NT2/D1 (cell line): ENCODE data around the gene INHBE.
"Not testable (repeated sequence)": the region's sequence is repeated elsewhere in the genome, so short reads cannot be mapped to it uniquely, and the experiment has no call there.

Experiments used
- DNase-seq: peaks from one replicate; pipeline ENCODE4 v3.0.0-alpha.2; 2011; ENCODE audit warnings: low read depth, low spot score
- H3K27me3 ChIP-seq: 2 replicates; pipeline ENCODE4 v1.6.0; 2011; ENCODE audit warnings: mild to moderate bottlenecking; ENCODE audit not compliant: insufficient read length, insufficient read depth
- H3K36me3 ChIP-seq: 2 replicates; pipeline ENCODE4 v1.6.1; 2011; ENCODE audit warnings: mild to moderate bottlenecking, low read length, mixed read lengths; ENCODE audit not compliant: insufficient read depth, insufficient read length
- H3K4me1 ChIP-seq: 2 replicates; pipeline ENCODE4 v1.5.1; 2011; ENCODE audit not compliant: insufficient read depth, insufficient read length
- H3K4me3 ChIP-seq: 2 replicates; pipeline ENCODE4 v1.5.1; 2011; ENCODE audit warnings: low read depth; ENCODE audit not compliant: insufficient read length
- H3K9ac ChIP-seq: 2 replicates; pipeline ENCODE4 v1.6.0; 2011; ENCODE audit warnings: low read depth; ENCODE audit not compliant: insufficient read length
- H3K9me3 ChIP-seq: 2 replicates; pipeline ENCODE4 v1.5.1; 2011; ENCODE audit warnings: mild to moderate bottlenecking, low read length; ENCODE audit not compliant: insufficient read depth
- SUZ12 ChIP-seq: IDR thresholded peaks from 2 replicates; pipeline ENCODE4 v1.6.1; 2011; ENCODE audit not compliant: insufficient read length, insufficient read depth; ENCODE audit errors: extremely low read depth
- YY1 ChIP-seq: IDR thresholded peaks from 2 replicates; pipeline ENCODE4 v1.6.1; 2011; ENCODE audit not compliant: insufficient read length, insufficient read depth
- ZNF274 ChIP-seq: IDR thresholded peaks from 2 replicates; pipeline ENCODE4 v1.6.1; 2011; ENCODE audit warnings: mild to moderate bottlenecking, low read depth, low read length

The INHBE gene

DNA sequence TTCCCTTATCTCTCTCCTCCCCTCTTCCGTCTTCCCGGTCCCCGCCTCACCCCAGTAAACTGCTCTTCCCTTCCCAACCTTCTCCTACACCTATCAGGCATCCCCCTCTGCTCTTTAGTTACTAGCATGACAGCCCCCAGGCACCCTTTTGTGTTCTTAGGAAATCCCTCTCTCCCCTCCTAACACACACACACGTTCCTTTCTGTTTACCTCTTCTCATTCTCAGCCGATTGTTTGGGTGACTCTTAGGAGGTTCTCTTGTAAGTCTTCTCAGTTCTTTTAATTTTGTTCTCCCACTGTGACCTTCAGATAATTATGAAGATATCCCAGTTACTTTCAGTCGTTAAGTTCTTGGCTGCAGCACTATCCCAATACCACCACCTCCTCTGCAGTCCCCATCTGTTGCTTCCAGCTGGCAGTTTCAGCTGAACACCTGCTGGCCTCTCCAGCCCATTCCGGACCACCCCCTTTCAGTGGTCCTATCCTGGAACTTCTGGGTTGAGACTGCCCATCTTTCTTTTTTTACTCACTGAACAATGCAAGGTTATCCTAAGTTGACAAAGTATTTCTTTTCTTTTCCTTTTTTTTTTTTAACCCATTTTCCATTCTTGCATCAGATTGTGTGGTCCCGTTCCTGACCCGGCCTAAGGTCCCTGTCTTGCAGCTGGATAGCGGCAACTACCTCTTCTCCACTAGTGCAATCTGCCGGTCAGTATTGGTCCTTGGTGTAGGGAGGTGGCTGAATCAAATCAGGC, 33.5 kb downstream of the INHBE start:
- Histone ChIP-seq H3K27me3 (no peaks in the 10 kb centered on the region), H3K4me1 (peaks cover 9% of the 10 kb centered on the region), H3K36me3 (peaks cover 45% of the 10 kb centered on the region), H3K9me3 (no peaks in the 10 kb centered on the region; the same call in 1 of the 2 replicates), H3K9ac (peak overlapping the region; percentile 99), H3K4me3 (peak overlapping the region; percentile 98)
- DNase-seq: no peak
- no peak for TF ChIP-seq YY1
- no peak for TF ChIP-seq SUZ12
- no peak for TF ChIP-seq ZNF274

DNA sequence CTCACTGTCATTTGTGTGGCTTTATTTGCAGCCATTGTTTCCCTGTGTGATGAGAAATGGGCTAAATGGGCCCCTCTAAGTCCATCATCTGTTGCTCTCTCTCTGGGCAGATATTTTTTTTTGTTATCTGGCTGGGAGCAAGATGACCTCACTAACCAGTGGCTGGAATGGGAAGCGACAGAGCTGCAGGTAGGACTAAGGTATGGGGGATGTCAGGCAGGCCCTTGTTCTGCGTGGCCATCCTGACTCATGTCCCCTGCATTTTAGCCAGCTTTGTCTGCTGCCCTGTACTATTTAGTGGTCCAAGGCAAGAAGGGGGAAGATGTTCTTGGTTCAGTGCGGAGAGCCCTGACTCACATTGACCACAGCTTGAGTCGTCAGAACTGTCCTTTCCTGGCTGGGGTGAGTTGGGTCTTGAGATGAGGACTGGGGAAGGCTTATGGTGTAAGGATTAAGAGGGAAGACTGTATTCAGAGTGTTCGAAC, 34.1 kb downstream of the INHBE start:
- Histone ChIP-seq H3K9me3 (no peaks in the 10 kb centered on the region; the same call in 1 of the 2 replicates), H3K4me1 (peaks cover 9% of the 10 kb centered on the region), H3K9ac (peak overlapping the region; percentile 99), H3K36me3 (peaks cover 47% of the 10 kb centered on the region), H3K4me3 (peak overlapping the region; percentile 98), H3K27me3 (no peaks in the 10 kb centered on the region)
- DNase-seq: no peak
- TF ChIP-seq ZNF274 (no peak), SUZ12 (no peak), YY1 (no peak)

DNA sequence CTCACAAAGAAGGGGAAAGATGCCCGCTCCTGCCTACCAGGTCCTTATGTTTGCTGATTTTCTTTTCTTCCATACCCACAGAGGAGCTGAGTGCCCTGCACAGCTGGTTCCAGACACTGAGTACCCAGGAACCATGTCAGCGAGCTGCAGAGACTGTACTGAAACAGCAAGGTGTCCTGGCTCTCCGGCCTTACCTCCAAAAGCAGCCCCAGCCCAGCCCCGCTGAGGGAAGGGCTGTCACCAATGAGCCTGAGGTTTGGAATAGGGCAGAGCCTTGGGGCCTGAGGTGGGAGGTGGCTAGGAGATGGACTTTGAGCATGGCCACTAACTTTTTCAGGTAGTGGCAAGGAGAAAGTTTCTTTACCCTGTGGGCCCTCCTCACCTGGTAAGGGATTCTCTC, 35.0 kb downstream of the INHBE start:
- peaks cover 50% of the 10 kb centered on the region for H3K36me3 ChIP-seq
- H3K9ac ChIP-seq: peak overlapping the region; percentile 44
- H3K4me1 ChIP-seq: peaks cover 9% of the 10 kb centered on the region
- no peaks in the 10 kb centered on the region; the same call in 1 of the 2 replicates for H3K9me3 ChIP-seq
- no peak for TF ChIP-seq ZNF274
- no peak for TF ChIP-seq SUZ12
- TF ChIP-seq YY1: no peak
- H3K4me3 ChIP-seq: no peak overlapping the region
- no peaks in the 10 kb centered on the region for H3K27me3 ChIP-seq
- no peak for DNase-seq

DNA sequence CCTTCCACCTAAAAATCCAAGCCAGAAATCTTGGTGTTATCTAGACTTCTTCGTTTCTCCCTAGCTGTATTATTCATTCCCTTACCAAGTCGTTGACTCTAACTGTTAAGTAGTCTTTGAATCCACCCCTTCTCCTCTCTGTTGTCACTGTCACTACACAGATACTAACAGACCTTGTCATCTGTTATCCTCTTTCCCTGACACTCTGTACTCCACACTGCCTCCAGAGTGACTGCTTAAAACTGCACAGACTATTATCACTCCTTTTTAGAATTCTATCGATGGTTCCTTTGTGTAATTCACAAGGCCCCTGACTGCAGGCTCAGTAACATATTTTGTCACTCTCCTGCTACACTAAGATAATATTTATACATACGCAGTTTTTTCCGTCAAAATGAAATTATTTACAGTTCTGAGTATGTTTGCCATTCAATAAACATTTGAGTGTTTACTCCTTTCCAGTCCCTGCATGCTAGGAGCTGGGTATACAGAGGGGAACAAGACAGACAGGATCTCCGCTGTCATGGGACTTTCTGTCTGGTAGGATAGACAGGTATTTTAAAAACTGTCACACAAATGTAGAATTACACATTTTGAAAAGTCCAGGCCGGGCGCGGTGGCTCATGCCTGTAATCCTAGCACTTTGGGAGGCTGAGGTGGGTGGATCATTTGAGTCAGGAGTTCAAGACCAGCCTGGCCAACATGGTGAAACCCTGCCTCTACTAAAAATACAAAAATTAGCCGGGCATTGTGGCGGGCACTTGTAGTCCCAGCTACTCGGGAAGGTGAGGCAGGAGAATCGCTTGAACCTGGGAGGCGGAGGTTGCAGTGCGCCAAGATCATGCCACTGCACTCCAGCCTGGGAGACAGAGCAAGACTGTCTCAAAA, 36.5 kb downstream of the INHBE start:
- Histone ChIP-seq H3K9ac (no peak overlapping the region), H3K36me3 (peaks cover 61% of the 10 kb centered on the region), H3K9me3 (no peaks in the 10 kb centered on the region; the same call in 1 of the 2 replicates), H3K4me3 (no peak overlapping the region), H3K27me3 (no peaks in the 10 kb centered on the region), H3K4me1 (peaks cover 9% of the 10 kb centered on the region)
- DNase-seq: no peak
- TF ChIP-seq ZNF274 (no peak), YY1 (no peak)

GRCh38 chr12:57495051-57495701, 40.1 kb downstream of the INHBE start:
- peaks cover 73% of the 10 kb centered on the region for H3K36me3 ChIP-seq
- not testable (repeated sequence) for DNase-seq

GRCh38 chr12:57496822-57497221, 41.7 kb downstream of the INHBE start:
- DNase-seq: no peak
- TF ChIP-seq YY1 (no peak), ZNF274 (no peak), SUZ12 (no peak)
- Histone ChIP-seq H3K4me1 (no peaks in the 10 kb centered on the region), H3K4me3 (no peak overlapping the region), H3K9me3 (no peaks in the 10 kb centered on the region; the same call in 1 of the 2 replicates), H3K9ac (no peak overlapping the region), H3K27me3 (no peaks in the 10 kb centered on the region), H3K36me3 (peaks cover 73% of the 10 kb centered on the region)

More at GRCh38 chr12:57495051-57495701, 40.1 kb downstream of the INHBE start:
- H3K9ac ChIP-seq, H3K4me3 ChIP-seq, H3K4me1 ChIP-seq, H3K9me3 ChIP-seq, H3K27me3 ChIP-seq: not testable (repeated sequence)
